ENCODE data around the gene ARMC8.

Gene ARMC8

DNA sequence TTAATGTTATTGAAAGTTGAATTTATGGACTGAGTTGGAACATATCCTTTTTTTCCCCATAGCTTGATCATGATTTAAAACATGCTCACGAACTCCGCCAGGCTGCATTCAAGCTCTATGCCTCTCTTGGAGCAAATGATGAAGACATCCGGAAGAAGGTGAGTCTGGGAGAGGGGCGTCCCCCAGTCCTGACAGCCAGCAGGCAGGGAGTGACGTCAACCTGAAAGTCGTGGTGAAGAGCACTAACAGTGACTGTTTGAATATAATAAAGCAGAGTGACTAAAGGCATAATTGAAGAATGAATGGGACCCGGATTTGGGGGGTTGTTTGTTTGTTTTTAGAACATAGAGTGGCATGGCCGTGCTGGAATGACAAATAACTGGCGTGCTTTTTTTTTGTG, 57.9 kb downstream of the ARMC8 start:
- DNase-seq (ENCODE audit: low spot score): no peak

DNA sequence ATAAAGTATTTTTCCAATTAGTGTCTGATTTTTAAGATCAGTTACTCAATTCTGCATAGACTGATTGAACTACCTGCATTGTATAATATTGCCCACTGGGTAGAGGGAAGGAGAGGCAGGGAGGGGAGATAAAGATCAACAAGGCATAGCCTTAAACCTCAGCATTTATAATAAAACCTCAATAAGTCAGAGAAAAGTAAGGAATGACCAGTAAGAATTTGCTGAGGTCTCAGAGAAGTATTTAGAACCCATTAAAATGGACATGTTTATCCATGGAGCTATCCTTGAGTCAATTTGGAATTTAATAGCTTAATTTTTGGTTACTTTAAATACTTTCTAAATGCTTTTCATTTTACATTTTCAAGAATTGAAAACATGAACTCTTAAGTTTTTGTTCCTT, 62.5 kb downstream of the ARMC8 start:
- DNase-seq (ENCODE audit: low spot score): no peak

DNA sequence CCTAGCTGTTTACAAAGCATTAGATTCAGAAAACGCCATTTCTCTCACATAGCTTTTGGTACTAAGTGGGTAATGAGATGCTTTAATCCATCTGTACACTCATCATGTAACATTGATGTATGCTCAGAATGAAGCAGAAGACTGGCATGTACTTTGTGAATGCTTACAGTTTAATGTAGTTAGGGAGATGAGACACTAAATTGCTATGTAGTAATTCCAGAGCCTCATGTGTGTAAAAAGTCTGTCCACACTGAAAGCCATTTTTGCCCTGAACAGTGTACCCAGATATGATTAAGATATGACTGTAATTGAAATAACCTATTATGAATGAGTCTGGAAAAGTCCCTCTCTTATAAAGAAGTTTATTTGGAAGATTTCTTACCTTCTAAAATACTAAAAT, 66.5 kb downstream of the ARMC8 start:
- DNase-seq (ENCODE audit: low spot score): no peak

DNA sequence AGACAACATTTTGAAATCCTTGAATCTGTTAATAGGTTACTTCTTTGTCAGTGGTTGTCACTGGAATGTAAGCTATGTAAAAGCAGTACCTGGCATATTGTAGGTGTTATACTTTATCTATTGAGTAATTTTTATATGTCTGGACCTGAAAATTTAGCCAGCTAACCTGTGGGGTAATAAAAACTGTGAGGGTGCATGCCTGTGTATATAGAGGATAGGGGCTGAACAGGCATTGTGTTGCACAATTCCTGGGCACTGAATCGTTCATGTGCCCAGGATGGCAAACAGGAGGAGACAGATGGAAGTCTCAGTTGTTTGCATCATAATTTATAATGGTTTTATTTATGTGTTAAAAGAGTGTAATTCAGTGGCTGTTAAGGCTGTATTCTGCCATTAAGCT, 67.1 kb downstream of the ARMC8 start:
- DNase-seq (ENCODE audit: low spot score): no peak

DNA sequence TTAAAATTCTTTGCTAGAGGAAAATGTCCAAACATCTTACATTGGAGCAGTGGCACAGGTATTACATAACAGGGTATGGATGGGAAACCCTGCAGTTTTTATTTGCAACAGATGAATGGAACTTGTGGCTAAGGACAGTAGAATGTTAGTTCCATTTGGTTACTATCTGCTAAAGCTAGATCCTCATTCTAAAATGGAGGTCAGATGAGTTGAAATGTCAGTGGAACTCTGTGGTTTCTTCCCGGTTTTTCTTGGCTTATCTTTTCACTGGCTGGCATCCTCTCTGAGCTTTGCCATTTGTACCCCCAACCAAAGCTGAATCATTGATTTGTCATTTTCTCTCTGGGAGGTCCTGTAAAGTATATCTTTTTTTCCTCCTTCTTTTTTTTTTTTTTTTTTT, 68.9 kb downstream of the ARMC8 start:
- no peak for DNase-seq (ENCODE audit: low spot score)

DNA sequence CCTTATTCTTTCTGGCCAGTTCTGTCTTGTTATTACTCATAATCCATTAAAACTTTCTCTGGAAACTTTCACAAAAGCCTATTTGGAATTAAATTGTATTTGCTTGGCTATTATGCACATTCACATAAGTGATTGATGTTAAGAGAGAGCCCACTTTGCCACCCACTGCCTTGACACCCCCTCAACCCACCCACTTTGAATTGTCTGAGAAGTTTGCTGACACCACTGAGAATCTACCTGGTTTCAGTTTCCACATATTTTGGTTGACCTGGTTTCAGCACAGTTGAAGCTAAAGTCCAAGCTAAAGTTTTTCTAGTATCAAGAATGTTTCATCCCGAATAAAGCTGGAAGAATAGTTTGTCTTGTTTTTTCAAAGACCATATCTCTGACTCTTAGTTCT, 70.9 kb downstream of the ARMC8 start:
- no peak for DNase-seq (ENCODE audit: low spot score)

DNA sequence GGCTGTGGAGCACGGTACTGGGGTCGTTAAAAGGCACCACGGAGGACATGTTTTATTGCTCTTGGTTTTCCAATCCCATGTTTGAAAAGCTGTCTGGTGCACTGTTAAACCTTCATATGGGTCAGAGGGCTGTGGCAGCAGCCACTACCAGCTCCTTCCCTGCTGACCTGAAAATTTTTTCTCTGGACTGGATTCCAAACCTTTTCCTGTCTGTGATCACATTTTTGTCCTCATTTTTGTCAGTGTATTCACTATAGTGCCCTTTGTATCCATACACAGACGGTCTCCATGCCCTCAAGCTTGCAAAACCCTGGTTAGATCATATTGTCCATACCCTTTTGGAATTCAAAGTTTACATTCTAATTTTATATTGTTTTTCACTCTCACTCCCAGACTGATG, 72.0 kb downstream of the ARMC8 start:
- DNase-seq (ENCODE audit: low spot score): no peak

DNA sequence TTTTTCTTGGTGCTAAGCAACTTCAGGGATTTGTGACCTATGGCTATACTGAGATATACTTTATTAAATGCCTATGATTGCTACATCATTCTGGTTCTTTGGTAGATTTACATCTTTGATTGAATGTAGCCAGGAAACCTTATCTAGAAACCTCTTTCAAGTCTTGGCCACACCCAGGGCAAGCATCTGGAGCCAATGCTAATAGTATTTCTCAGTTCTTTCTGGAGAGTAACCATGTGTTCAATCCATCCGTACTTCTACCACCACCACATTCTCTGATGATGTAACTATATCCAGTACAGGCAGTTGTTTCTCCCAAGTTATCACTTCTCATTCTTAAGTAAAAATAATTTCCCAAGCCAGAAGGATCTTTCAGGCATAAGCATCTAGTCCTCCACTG, 73.5 kb downstream of the ARMC8 start:
- no peak for DNase-seq (ENCODE audit: low spot score)

DNA sequence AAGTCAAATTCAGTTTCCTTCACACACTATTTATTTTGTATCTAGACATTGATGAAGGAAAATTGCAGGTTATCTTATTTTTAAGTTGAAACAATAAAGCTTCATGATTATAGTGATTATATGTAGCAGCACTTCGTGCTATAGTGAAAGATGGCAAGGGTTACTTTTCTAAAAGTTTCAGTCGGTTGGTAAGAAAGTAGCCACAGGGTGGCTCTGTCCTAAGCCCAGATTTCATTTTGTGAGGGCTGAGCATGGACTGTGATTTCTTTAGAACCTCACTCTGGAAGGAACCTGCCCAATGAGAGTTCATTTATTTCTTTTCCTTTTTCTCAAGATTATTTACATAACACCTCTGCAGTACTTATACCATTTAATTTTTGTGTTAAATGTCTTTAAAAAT, 76.0 kb downstream of the ARMC8 start:
- DNase-seq (ENCODE audit: low spot score): no peak

DNA sequence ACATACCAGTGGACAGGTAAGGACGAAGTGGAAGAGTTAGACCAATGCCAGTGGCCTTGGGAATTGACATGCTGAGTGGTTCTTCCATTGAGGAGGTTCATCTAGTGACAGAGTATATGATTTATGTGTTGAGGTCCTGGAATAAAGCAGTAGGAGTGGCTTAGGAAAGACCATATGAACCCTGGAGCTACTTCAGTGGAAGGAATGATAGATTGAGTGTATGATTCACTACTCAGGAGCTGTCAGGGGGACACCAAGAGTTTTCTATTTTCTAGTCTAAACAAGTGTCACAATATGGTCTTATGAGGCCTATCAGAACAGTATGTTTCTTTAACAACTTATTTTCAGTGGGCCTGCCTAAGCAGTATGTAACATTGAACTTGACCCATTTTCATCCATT, 78.6 kb downstream of the ARMC8 start:
- DNase-seq (ENCODE audit: low spot score): no peak

DNA sequence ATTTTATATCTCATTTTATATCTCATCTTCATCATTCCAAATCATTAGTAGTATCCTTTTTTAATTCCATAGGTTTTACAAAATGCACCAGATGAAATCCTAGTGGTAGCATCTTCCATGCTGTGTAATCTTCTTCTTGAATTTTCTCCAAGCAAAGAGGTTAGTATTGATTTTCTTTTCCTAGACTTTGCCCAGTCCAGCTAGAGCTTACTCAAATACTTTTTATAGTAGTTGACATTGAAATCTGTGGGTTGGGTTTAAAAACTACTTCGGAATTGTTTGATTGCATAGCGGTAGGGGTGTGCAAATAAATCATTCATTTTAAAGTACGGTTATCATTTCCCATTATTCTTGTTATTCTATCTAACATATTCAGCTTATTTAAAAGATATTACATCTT, 80.0 kb downstream of the ARMC8 start:
- DNase-seq (ENCODE audit: low spot score): no peak

DNA sequence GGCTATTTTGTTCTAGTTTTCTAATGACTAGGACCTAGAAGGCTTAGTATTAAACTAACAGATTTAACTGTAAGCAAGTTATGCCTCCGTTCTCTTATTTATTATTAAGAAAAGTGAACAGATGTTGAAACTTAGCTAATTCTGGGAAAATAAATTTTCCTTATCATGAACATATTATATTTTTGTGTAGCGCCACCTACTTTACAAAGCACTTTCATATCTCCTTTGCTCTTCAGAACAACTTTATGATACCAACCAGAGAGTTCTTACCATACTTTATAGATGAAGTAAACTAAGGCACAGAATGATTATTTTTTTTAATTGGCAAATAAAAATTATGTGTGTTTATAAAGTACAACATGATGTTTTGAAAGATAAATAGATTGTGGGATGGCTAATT, 83.1 kb downstream of the ARMC8 start:
- no peak for DNase-seq (ENCODE audit: low spot score)

DNA sequence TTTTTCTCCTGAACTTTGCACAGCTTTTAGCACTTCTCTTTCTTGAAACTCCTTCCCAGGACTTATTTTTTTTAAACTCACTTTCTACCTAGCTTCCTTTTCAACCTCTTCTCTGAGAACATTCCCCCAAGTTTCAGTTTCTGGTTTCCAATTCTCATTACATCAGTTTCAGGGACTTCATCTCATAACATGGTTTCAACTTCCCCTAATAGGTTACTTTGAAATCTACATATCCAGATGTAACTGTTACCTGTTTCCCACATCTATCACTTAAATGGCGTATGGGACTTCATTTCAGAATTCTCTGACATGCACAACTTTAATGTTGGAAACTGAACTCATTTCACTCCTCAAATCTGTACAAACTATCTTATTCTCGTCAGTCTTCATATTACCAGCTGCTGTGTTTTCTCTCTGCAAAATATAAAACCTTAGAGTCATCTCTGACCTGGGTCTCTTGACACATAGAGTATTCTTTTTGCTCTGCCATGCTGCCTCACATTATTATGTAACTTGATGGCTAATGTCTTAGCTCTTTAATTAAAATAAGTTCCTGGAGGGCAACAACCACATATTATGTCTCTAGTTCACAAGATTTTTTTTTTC, 84.2 kb downstream of the ARMC8 start:
- no peak for DNase-seq (ENCODE audit: low spot score)

DNA sequence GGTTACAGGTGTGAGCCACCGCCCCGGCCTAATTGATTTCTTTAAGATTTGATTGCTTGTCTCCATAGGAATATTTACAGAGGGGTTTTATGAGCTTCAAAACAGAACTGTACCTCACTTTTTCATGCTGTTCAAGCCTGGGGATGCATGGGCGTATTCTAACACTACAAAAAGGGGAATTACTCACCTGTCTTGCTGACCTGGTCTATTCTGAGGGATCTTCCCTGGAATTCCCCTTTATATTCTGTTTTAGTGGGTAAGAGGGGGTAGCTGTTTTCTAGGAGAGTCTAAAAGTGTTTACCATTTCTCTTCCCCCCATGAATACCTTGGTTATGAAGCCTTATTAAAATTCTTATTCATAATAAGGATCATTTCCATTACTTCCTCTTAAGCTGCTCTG, 94.5 kb downstream of the ARMC8 start:
- DNase-seq (ENCODE audit: low spot score): no peak

DNA sequence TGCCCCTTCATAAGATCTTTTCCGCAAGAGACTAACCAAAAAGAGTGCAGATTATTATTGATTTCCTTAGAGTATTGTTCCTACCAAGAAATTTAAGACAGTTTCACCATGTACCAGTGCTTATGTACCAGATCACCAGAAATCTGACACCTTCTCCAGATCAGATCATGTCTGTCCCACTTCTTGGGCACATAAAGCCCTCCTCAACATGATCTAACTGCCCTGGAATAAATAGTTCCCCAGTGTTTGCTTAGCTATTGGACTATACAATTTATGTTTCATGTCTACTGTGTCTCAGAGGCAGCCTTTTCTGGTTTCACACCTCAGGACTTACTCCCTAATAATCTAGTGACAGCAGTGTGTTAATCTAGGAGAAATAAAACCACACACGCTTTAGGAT, 95.7 kb downstream of the ARMC8 start:
- no peak for DNase-seq (ENCODE audit: low spot score)

DNA sequence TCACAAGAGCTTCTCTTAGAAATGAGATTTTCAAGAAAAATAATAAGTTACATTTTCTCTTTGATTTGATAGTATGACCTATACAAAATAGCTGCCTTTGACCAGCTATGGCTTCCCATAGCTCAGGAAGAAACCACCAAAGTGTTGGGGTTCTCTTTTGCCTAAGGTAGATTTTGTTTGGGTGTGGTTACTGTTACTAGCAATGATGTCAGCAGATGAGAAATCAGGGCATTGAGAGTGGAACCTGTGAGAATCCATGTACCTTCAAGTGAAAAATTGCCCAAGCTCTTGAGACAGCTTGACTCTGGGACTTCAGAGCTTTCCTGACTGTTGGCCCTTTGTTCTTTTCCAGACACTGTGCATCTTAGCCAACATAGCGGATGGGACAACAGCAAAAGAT, 97.0 kb downstream of the ARMC8 start:
- DNase-seq (ENCODE audit: low spot score): no peak

DNA sequence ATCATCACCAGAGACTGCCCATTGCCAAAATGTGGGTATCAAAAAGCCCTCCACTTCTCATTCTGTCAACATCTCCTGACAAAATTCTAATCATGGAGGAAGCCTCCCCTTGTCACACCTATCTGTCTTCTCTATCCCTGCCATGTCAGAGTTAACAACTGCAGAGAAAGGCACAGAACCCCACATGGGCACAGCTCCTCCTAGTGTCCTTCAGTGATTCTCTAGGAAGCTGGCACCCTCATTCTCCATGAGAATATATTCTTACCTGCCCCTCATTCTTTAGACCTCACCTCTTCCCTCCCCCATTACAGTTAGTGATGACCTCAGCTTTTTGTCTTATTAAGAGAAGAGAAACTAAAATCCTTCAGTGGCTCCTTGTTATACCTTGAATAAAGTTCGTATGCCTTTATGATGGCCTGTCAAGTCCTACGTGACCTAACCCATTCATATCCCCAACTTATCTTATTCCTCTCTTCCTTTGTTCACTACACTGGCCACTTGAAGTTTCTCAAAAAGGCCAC, 97.9 kb downstream of the ARMC8 start:
- no peak for DNase-seq (ENCODE audit: low spot score)

DNA sequence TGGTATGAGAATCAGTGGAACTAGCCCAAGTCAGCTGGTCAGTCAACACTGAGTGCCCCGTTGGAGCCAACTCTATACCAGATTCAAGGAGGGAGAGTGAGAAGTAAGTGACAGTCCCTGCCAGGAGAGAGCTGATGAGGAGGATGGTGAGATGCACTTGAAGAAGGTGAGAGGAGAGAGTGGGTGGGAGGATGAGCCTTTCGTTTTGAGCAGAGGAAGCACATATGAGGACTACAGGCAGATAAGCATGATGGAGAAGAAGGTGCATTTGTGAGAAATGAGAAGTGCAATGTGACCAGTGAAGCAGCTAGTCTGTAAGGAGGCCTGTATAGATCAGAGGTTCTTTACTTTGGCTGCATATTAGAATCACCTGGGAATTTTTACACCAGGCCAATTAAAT, 102.2 kb downstream of the ARMC8 start:
- DNase-seq (ENCODE audit: low spot score): no peak

DNA sequence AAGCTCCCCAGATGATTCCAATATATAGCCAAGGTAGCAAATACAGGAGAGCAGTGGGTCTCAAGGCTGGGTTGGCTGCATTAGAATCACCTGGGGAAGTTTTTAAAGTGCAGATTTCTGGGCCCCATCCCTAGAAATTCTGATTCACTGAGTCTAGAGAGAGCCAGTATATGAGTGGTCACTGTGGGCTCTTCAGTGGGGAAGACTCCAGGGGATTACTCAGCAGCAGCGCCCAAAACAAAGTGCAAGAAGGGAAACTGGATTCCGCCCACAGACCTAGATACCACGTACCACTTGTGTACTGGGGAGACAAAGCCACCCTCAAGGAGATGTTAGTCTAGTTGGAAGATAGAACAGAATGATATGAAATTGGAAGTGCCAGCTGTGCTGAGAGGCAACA, 102.6 kb downstream of the ARMC8 start:
- DNase-seq (ENCODE audit: low spot score): no peak

DNA sequence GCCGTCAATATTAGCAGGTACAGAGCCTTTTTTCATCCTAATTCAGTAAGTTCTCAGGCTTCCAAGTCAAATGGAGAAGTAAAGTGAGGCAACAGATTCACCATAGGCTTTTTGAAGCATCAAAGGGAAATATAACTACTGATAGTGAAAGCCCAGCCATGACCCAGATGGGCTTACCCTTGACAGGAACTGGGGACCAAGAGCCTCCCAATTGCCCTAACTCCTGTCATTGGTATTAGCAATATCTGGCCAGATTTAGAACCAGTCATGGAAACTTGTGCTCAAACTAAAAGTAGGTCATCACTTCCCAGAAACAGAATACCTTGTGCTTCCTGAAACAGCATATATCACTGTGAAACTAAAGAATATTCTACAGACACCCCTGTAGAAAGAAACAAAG, 109.5 kb downstream of the ARMC8 start:
- no peak for DNase-seq (ENCODE audit: low spot score)

DNA sequence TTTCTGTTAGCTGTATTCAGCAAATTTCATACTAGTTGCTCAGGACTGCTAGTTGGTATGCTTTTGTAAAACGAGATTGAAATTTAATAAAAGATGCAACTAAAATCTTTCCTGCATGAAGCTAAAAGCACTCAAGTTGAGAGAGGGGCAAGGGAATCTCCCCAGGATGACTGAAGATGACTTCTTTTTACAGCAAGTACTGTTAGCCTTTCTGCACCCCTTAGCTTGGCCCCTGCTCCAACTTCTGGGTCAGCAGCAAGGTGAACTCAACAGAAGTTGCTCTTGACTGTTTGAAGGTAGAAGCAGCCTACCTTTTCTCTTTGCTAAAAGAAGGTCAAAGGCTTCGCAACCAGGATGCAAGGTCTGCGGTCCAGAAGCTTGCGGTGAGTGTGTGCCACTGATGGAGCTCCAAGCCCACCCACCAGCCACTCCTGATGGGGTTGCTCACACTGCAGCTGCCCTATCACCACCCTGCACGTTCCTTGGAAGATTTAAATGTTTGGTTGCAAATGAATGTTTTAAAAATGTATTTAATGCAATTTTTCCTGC, 110.0 kb downstream of the ARMC8 start:
- no peak for DNase-seq (ENCODE audit: low spot score)

DNA sequence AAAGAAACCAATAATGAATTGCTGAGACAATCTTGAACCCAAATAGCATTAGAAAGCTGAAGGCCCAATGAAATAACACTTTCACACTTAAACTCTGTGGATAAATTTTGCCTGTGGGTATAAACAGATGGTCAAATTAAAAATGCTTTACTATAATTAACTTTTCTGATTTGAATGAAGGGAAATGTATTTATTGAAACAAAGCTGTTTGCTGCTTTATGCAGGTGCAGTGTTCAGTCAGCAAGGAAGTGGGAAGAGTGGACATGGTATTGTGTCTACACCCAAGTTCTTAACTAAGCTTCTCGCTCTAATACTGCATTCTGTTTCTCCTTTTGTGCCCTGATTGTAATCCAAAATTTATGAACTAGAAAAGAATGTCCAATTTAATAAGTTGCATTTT, 110.8 kb downstream of the ARMC8 start:
- no peak for DNase-seq (ENCODE audit: low spot score)

DNA sequence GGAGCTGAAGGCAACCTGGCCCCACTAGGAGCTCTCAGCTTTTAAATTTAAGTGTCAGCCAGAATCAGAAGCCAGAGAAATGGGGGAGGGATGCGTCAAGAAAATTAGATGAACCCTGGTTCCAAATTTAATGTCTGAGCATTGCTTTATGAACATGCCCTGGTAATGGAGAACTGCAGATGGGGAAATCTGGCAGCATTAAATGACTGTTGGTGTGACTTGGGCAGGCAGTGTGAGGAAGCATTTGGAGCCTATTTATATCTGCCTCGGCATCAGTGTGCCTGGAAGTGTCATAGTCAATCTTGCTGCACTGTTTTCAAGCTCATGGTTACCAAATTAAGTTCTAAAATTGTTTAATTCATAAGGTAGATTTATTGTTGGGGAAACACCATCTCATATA, 113.5 kb downstream of the ARMC8 start:
- DNase-seq (ENCODE audit: low spot score): no peak

DNA sequence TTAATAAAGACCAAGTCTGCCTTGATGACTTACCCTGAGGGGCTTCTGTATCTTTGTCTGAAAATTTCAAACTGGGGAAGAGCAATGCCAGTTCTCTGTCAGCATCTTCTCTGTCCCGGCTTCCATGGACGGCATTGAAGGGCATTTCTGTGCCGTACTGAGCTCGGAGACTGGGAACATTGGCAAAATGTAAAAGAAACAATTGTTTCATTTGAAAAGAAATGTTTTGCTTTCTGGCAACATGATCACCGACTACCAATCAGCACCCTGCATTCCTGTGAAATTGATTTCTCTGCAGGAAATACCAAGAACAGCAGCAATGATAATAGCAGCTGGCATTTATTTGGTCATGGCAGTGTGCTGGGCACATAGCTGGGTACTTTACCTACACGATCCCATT, 116.4 kb downstream of the ARMC8 start:
- no peak for DNase-seq (ENCODE audit: low spot score)
